Measurements from ENCODE around the gene HK1.

DNA sequence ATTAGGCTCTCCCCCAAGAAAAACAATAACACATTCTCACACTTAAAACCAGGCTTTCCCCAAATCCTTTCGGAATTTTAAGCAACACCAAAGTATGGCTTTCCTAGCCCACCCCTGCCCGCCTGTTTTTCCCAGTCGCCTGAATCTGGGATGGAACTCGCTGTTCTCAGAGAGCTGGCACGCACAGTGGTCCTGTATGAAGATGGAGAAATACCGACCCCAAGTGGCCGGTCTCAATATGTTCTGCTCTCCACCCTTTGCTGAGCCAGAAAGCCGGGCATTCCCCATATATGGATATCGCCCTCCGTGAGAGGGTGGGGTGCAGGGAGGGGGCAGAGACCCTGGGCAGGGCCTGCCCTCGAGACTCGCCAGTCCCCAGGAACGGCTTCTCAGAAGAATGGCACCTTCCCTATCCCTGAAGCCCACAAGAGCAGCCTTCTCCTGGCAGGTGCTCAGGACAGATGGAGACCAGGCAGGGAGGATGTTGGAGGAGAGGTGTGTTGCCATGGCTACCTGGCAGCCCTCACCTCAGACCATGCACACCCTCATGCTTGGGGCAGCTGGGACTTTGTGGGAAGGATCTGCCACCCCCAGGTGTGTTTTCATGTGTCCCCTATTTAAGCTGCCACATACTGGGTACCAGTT is 135.0 kb downstream of the HK1 start:
- TF ChIP-seq, protein P1, sequence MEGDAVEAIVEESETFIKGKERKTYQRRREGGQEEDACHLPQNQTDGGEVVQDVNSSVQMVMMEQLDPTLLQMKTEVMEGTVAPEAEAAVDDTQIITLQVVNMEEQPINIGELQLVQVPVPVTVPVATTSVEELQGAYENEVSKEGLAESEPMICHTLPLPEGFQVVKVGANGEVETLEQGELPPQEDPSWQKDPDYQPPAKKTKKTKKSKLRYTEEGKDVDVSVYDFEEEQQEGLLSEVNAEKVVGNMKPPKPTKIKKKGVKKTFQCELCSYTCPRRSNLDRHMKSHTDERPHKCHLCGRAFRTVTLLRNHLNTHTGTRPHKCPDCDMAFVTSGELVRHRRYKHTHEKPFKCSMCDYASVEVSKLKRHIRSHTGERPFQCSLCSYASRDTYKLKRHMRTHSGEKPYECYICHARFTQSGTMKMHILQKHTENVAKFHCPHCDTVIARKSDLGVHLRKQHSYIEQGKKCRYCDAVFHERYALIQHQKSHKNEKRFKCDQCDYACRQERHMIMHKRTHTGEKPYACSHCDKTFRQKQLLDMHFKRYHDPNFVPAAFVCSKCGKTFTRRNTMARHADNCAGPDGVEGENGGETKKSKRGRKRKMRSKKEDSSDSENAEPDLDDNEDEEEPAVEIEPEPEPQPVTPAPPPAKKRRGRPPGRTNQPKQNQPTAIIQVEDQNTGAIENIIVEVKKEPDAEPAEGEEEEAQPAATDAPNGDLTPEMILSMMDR (IDR thresholded peaks at IDR 0.05; ENCODE audit: low read length): peak; percentile 30
- TF ChIP-seq EZH2 (optimal IDR thresholded peaks at IDR 0.05; ENCODE audit: low read depth, low read length) (no peak), EZH2phosphoT487 (IDR thresholded peaks at IDR 0.05; ENCODE audit: low read length) (no peak)

Measured in MM.1S (cell line).